HK-2 (cell line): ENCODE data around the gene PPP1R9B.

Experiments used
- DNase-seq: peaks from one replicate; pipeline ENCODE4 v3.0.0-alpha.2; 2018; ENCODE audit not compliant: unreplicated experiment

Gene PPP1R9B

GRCh38 chr17:50125420-50125997, 25.0 kb downstream of the PPP1R9B start:
- DNase-seq = no peak

- peak; percentile 73 for DNase-seq
Observed at GRCh38 chr17:50123649-50124349, 26.7 kb downstream of the PPP1R9B start.

- DNase-seq = no peak
Observed at GRCh38 chr17:50122945-50123344, 27.5 kb downstream of the PPP1R9B start.

GRCh38 chr17:50120475-50121253, 29.8 kb downstream of the PPP1R9B start:
- no peak for DNase-seq

GRCh38 chr17:50118828-50119218, 31.7 kb downstream of the PPP1R9B start:
- no peak for DNase-seq

- no peak for DNase-seq
Observed at GRCh38 chr17:50118076-50118827, 32.2 kb downstream of the PPP1R9B start.

- no peak for DNase-seq
Observed at GRCh38 chr17:50117202-50118051, 33.0 kb downstream of the PPP1R9B start.

- DNase-seq = no peak
Observed at GRCh38 chr17:50115756-50116155, 34.7 kb downstream of the PPP1R9B start.

GRCh38 chr17:50114849-50115357, 35.6 kb downstream of the PPP1R9B start:
- no peak for DNase-seq

GRCh38 chr17:50114401-50114800, 36.1 kb downstream of the PPP1R9B start:
- DNase-seq = no peak

GRCh38 chr17:50113624-50114320, 36.7 kb downstream of the PPP1R9B start:
- no peak for DNase-seq

- no peak for DNase-seq
Observed at GRCh38 chr17:50112694-50113093, 37.8 kb downstream of the PPP1R9B start.

GRCh38 chr17:50111673-50112655, 38.5 kb downstream of the PPP1R9B start:
- DNase-seq = no peak

GRCh38 chr17:50110591-50111349, 39.7 kb downstream of the PPP1R9B start:
- no peak for DNase-seq

- no peak for DNase-seq
Observed at GRCh38 chr17:50109785-50110184, 40.7 kb downstream of the PPP1R9B start.

- DNase-seq = no peak
Observed at GRCh38 chr17:50109207-50109606, 41.3 kb downstream of the PPP1R9B start.

- DNase-seq = no peak
Observed at GRCh38 chr17:50108556-50108955, 41.9 kb downstream of the PPP1R9B start.

GRCh38 chr17:50107790-50108414, 42.6 kb downstream of the PPP1R9B start:
- DNase-seq = no peak
